Kidney tubule cell (primary cell): ENCODE measurements around the gene TMBIM1.
"Not testable (repeated sequence)": the region's sequence is repeated elsewhere in the genome, so short reads cannot be mapped to it uniquely, and the experiment has no call there.

Experiments used
- DNase-seq: peaks from one replicate; pipeline ENCODE4 v3.0.0-alpha.2; 2018; ENCODE audit warnings: low spot score

Gene TMBIM1

GRCh38 chr2:218290316-218291261 lies 1.7 kb downstream of the TMBIM1 start:
- DNase-seq: no peak

DNA sequence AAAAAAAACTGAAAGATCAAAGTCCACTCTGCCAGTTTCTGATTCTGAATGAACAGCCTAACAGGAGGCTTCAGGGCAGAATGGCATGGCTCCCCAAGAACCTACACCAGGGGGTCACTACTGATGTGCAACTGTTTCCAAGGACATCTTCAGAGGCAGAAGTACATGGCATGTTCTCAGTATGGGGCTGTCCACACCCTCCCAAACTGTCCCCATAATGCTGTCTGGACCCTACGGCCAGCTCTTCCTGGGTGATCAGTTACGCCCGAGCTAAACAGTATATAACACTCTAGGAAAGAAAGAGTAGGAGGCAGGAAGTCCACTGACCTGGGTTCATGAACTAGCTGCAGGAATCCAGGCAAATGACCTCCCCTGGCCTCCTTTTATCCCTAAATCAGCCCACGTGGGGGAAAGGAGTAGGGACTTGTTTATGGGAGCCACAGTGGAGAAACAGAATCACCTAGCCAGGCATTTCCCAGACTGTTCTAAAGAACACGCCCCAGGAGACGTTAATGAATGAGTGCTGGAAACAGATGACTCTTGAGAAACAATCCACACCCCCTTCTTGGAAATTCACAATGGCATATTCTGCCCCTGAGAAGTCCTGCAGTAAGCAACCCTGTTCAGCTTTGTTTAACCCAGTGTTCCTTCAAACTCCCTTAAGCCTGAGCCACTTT lies 2.5 kb downstream of the TMBIM1 start:
- DNase-seq: peak; percentile 63

DNA sequence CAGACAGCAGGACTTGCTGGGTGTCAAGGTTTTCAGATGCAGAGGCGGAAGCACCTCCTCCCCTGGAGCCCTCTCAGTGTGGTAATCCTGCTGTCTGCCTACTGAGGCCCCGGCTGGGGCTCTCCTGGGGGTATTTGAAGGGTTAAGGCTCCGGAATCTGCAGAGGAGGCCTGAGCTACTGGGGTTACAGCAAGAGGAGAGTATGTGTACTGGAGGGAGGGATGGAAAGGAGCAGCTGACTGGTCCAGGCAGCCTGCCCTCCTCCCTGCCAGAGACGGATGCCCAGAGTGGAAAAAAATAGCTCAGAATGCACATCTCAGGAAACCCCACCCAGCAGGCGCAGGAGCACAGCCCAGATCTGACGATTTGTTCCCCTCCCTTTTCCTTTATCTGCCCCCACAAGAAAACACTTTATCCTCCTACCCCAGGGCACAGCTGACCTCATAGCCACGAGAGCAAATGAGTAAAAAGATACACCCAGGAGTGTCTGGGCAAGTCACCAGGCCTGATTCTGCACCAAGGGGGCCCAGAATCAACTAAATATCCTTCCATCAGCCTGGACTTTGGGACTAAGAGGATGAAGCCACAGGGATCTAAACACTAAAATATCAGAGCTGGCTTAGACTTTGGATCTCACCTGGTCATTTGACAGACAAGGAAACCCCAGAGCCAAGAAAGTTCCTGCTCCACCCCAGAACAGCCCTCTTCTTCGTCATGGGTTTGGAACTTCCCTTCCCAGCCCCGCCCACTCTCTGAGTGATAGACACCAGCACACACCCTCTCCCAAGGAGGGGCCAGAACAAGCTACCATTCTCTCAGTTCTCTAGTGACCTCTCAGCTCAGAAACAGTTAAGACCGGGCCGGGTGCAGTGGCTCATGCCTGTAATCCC lies 5.5 kb downstream of the TMBIM1 start:
- peak; percentile 95 for DNase-seq

DNA sequence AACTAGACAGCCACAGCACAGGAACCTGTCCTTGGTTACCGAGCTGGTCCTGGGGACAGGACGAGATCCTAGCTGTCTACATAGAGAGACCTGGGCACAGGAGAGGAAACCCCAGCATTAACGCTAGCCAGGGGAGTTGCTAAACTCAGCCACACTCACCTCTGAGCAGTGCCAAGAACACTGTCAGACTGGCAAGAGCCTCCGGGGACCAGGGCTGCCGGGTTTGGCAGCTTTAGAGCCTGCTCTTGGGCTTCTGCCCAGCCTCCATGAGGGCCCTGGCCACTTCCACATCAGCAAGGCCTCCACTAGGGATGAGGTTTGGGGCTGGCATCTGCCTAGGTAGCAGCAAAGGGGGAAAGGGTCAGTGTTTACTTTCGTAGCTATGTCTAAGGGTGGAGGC lies 6.7 kb downstream of the TMBIM1 start:
- DNase-seq: peak; percentile 17

- peak; percentile 87 for DNase-seq
These were observed 8.0 kb downstream of the TMBIM1 start for GRCh38 chr2:218284106-218284811.

- DNase-seq: peak; percentile 93
These were observed 9.9 kb downstream of the TMBIM1 start for GRCh38 chr2:218282173-218282991.

DNA sequence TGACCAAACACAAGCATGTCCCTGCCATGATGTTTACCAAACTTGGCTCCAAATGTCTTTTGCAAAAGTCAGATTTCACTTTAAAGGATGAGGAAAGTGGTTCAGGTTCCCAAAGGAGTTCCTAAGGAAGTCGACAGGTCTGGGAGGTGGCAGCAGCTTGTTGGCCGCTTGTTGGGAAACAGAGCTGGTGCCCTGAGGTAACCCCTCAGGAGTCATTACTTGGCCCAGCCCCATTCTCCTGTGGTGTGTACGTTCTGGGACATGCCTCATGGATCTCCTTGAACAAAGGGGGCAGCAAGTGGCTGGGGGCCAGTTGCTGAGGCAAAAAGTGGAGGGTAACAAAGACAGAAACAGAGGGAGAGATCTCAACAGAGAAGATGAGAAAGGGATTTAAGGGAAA lies 10.9 kb downstream of the TMBIM1 start:
- DNase-seq: peak; percentile 44

- peak; percentile 55 for DNase-seq
These were observed 11.9 kb downstream of the TMBIM1 start for GRCh38 chr2:218280260-218280870.

- no peak for DNase-seq
These were observed 13.6 kb downstream of the TMBIM1 start for GRCh38 chr2:218278531-218279360.

GRCh38 chr2:218277921-218278320 lies 14.4 kb downstream of the TMBIM1 start:
- DNase-seq: no peak

- DNase-seq: no peak
These were observed 15.1 kb downstream of the TMBIM1 start for GRCh38 chr2:218276986-218277755.

DNA sequence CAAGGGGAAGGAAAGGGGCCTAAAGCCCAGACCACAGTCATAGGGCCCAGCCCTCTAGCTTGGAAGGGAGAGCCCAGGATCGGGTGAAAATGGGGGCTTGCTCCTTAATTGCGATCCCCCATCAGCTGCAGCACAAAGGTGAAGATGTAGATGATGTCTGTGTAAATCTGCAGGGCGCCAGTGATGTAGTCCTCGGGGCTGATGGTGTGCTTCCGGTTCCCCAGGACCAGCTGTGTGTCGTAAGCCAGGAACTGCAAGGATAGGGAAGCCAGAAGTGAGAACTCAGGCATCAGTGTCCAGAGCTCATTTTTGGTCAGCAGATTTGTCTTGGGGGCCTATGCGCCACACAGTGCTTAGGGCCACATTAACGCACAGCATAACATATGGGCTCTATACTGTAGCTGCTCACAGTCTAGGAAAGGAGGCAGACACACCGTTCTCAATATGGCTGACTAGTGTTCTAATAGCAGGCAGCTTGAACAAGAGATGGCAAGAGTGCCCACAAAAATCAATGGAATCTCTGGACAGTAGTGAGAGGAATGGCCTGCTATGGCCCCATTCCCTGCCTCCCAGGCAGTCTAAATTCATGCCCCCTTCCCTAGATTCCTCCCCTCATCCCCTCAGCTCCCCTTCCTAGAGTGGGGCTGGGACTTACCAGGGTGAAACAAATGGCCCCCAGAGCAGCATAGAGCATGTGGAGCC lies 16.8 kb downstream of the TMBIM1 start:
- DNase-seq: no peak

- DNase-seq: no peak
These were observed 17.7 kb downstream of the TMBIM1 start for GRCh38 chr2:218274586-218274985.

- no peak for DNase-seq
These were observed 18.4 kb downstream of the TMBIM1 start for GRCh38 chr2:218273908-218274249.

DNA sequence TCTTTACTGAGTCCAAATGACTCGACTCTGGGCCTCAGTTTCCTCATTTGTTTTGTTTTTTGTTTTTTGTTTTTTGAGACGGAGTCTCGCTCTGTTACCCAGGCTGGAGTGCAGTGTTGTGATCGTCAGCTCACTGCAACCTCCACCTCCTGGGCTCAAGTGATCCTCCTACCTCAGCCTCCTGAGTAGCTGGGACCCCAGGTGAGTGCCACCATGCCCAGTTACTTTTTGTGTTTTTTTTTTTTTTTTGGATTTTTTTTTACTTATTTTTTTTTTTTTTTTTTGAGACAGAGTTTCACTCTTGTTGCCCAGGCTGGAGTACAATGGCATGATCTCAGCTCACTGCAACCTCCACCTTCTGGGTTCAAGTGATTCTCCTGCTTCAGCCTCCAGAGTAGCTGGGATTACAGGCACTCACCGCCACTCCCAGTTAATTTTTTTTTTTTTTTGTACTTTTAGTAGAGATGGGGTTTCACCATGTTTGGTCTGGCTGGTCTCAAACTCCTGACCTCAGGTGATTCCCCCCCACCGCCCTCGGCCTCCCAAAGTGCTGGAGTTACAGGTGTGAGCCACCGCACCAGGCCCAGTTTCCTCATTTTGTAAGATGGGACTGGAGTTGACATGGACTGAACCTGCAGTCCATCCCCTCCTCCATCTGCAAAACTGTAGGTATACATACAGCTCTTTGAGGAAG lies 18.9 kb downstream of the TMBIM1 start:
- not testable (repeated sequence) for DNase-seq

GRCh38 chr2:218272531-218273212 lies 19.6 kb downstream of the TMBIM1 start:
- peak; percentile 93 for DNase-seq
